Suprapubic skin (tissue), 4 donors: ENCODE data around the gene DAB2. TPM values are rescaled to one million over a fixed set of nuclear protein-coding genes. Genes with fewer than 3 reads are reported as not detected.

Experiments used
- DNase-seq, 2 donors: peaks; one replicate each; pipeline ENCODE4 v3.0.0-alpha.2; 2019; ENCODE audit warnings: low spot score in 2 of 2
- H3K27ac ChIP-seq: fragments of 200-600 bp; sonication (generic); one replicate; pipeline ENCODE4 v1.5.1; 2019
- H3K27me3 ChIP-seq: fragments of 200-600 bp; sonication (generic); one replicate; pipeline ENCODE4 v1.5.1; 2019
- H3K36me3 ChIP-seq: fragments of 200-600 bp; sonication (generic); one replicate; pipeline ENCODE4 v1.5.1; 2019
- H3K4me1 ChIP-seq: fragments of 200-600 bp; sonication (generic); one replicate; pipeline ENCODE4 v1.5.1; 2019
- H3K4me3 ChIP-seq: fragments of 200-600 bp; sonication (generic); one replicate; pipeline ENCODE4 v1.5.1; 2019; ENCODE audit warnings: mild to moderate bottlenecking
- H3K9me3 ChIP-seq: fragments of 200-600 bp; sonication (generic); one replicate; pipeline ENCODE4 v1.5.1; 2019
- CTCF ChIP-seq, 2 donors: fragments of 200-600 bp in 1 of 2; fragments of 450-650 bp in 1 of 2; sonication (generic) in 1 of 2; IDR thresholded peaks; one replicate each; pipeline ENCODE4 v1.5.1; 2016 to 2019; ENCODE audit warnings: antibody characterized with exemption in 2 of 2, mild to moderate bottlenecking in 1 of 2, moderate library complexity in 1 of 2
- EP300 ChIP-seq: sonication (generic); formaldehyde crosslinking; IDR thresholded peaks from one replicate; pipeline ENCODE4 v1.6.1; 2017; ENCODE audit warnings: antibody characterized with exemption
- POLR2A ChIP-seq, 2 donors: fragments of 450-650 bp; IDR thresholded peaks; one replicate each; pipeline ENCODE4 v1.6.1; 2017; ENCODE audit warnings: antibody characterized with exemption in 2 of 2, mild to moderate bottlenecking in 2 of 2, moderate library complexity in 2 of 2
- POLR2AphosphoS5 ChIP-seq, 3 donors: sonication (generic); formaldehyde crosslinking; IDR thresholded peaks; one replicate each; pipeline ENCODE4 v1.6.1; 2017; ENCODE audit warnings: antibody characterized with exemption in 3 of 3
- WGBS: methylation state at CpG from one replicate; pipeline ENCODE4 v1.1.5; 2018; 5-methylcytosine and 5-hydroxymethylcytosine counted together
- total RNA-seq, 4 donors: library from RNA; depleted of rRNA; stranded (reverse); fragments of >200 nt; gene quantifications; one replicate each; pipeline ENCODE4 v1.1.0, GENCODE V29; 2016

Gene DAB2
- total RNA-seq, 4 donors from 2014 or later: 7.1 to 30.6 (median 11.7) TPM

GRCh38 chr5:39447059-39447458 lies 22.3 kb upstream of the DAB2 start:
- H3K4me1 ChIP-seq: no peaks in the 10 kb centered on the region
- H3K27ac ChIP-seq: no peak overlapping the region
- no peak for TF ChIP-seq EP300
- TF ChIP-seq CTCF (IDR thresholded peaks at IDR 0.05): no peak
- no peak for TF ChIP-seq POLR2AphosphoS5 (IDR thresholded peaks at IDR 0.05)
- no peak for DNase-seq
- no peaks in the 10 kb centered on the region for H3K27me3 ChIP-seq
- H3K4me3 ChIP-seq: no peak overlapping the region
- 86% methylated on average over 3 of the region's 3 CpGs for WGBS
- no peaks in the 10 kb centered on the region for H3K9me3 ChIP-seq
- H3K36me3 ChIP-seq: no peaks in the 10 kb centered on the region

DNA sequence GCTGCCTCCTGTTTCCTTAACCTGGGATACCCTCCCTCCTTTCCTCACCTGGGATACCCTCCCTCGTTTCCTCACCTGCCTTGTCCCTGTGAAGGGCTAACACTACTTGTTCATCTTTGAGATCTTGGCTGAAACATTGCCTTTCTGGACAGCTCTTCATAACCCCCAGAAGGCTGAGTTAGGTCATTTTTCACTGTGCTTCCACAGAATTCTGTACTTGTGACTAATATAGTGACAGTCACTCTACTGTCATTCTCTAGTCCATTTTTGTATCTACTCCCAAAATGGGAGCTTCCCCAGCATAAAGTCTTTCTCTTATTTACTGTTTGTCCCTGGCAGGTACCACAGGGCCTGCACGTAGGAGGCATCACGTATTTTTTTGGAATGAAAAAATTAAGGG lies 21.5 kb upstream of the DAB2 start:
- 78% methylated on average over 3 of the region's 3 CpGs for WGBS
- Histone ChIP-seq H3K27ac (no peak overlapping the region), H3K4me1 (peaks cover 4% of the 10 kb centered on the region), H3K27me3 (no peaks in the 10 kb centered on the region), H3K9me3 (no peaks in the 10 kb centered on the region), H3K36me3 (no peaks in the 10 kb centered on the region), H3K4me3 (no peak overlapping the region)
- no peak for DNase-seq
- TF ChIP-seq CTCF (IDR thresholded peaks at IDR 0.05): no peak

GRCh38 chr5:39443911-39444310 lies 19.1 kb upstream of the DAB2 start:
- DNase-seq: no peak
- Histone ChIP-seq H3K27ac (no peak overlapping the region), H3K9me3 (no peaks in the 10 kb centered on the region), H3K27me3 (no peaks in the 10 kb centered on the region), H3K4me1 (peaks cover 4% of the 10 kb centered on the region), H3K36me3 (no peaks in the 10 kb centered on the region), H3K4me3 (no peak overlapping the region)
- TF ChIP-seq EP300: no peak
- TF ChIP-seq CTCF (IDR thresholded peaks at IDR 0.05): no peak
- TF ChIP-seq POLR2AphosphoS5 (IDR thresholded peaks at IDR 0.05): no peak
- no peak for TF ChIP-seq POLR2A (IDR thresholded peaks at IDR 0.05)
- WGBS: 95% methylated on average over 2 of the region's 2 CpGs

GRCh38 chr5:39442991-39443390 lies 18.2 kb upstream of the DAB2 start:
- TF ChIP-seq POLR2AphosphoS5 (IDR thresholded peaks at IDR 0.05) (no peak), CTCF (IDR thresholded peaks at IDR 0.05) (no peak), POLR2A (IDR thresholded peaks at IDR 0.05) (no peak), EP300 (no peak)
- H3K27ac ChIP-seq: no peak overlapping the region
- no peaks in the 10 kb centered on the region for H3K36me3 ChIP-seq
- DNase-seq: no peak
- H3K9me3 ChIP-seq: no peaks in the 10 kb centered on the region
- H3K27me3 ChIP-seq: no peaks in the 10 kb centered on the region
- no peak overlapping the region for H3K4me3 ChIP-seq
- H3K4me1 ChIP-seq: peaks cover 4% of the 10 kb centered on the region
- 63% methylated on average over 3 of the region's 3 CpGs for WGBS

DNA sequence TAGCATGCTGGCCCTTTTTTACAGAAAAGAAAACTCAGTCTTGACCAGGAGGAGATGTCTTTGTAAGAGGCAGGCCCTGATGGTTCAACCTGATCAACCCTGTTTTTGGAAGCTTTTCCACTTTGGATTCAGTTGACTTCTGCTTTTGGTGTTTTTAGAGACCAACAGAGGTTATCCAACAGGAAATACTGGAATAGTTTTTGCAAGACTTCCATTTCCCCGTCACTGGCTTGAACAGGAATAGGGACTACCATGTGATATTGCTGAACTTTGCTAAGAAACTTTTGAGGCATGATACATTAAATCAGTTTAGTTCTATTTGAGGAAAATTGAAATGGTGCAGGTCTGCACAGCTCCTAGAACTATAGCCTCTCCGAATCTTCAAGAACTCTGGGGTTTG lies 17.1 kb upstream of the DAB2 start:
- no peak for DNase-seq
- 45% methylated on average over 2 of the region's 2 CpGs for WGBS
- Histone ChIP-seq H3K9me3 (no peaks in the 10 kb centered on the region), H3K27ac (no peak overlapping the region), H3K4me3 (no peak overlapping the region), H3K4me1 (peaks cover 4% of the 10 kb centered on the region), H3K36me3 (no peaks in the 10 kb centered on the region), H3K27me3 (no peaks in the 10 kb centered on the region)
- TF ChIP-seq POLR2AphosphoS5 (IDR thresholded peaks at IDR 0.05) (no peak), CTCF (IDR thresholded peaks at IDR 0.05) (no peak), POLR2A (IDR thresholded peaks at IDR 0.05) (no peak), EP300 (no peak)
